NCI-H510A treated with DMSO at 0.1 percent for 48 hours (cell line): Measurements from ENCODE around the gene IRAK4.

Experiments used
- DNase-seq: peaks from one replicate; lab custom pipeline; 2025; lab: John Stamatoyannopoulos, UW

Gene IRAK4

DNA sequence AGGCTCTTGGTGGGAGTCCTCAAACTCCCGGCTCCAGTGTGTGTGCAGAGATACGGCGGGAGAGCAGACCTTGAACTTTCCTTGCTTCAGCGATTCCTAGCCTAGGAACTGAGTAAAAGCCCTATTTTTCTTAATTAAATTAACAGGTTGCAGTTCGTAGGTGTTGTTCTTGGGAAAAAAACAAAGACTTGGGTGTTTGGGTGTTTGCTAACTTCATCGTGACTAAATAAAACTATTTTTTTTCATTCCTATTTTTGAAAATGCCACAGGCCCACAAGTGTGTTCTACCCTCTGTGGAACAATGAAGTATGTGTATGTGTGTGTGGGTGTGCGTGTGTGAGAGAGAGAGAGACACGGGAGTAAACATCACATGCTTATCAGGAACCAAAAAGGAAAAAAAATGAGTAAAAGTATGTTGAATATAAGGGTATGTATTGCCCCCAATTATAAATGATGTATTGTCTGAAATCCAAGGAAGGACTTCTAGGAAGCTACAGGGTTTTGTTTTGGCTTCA is 77.8 kb downstream of the IRAK4 start:
- DNase-seq, result no peak
